Measurements from ENCODE around the gene CHST10.

CHST10 gene

DNA sequence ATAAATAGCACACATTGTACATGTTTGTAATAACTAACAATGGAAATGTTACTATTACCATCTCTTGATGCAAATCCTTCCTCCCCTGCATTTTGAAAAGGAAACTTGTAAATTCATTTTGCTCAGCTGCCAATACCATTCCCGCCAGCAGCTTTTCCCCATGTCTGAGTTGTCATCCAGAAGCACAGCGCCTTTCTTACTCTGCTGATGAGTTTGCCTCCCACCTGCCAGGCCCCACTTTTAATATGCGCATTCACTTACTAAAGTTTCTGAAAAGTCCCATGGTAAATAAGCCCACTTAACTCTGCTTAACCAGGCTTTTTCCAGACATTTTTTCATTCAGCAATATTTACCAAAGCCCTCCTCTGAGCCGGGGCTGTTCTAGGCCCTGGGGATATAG, 3.9 kb downstream of the CHST10 start:
- DNase-seq, result no peak

GRCh38 chr2:100412881-100413321, 4.6 kb downstream of the CHST10 start:
- DNase-seq, result no peak

GRCh38 chr2:100412466-100412865, 5.0 kb downstream of the CHST10 start:
- no peak for DNase-seq

- DNase-seq, result no peak
These were observed 5.6 kb downstream of the CHST10 start for GRCh38 chr2:100411841-100412292.

- DNase-seq, result no peak
These were observed 7.4 kb downstream of the CHST10 start for GRCh38 chr2:100409975-100410647.

DNA sequence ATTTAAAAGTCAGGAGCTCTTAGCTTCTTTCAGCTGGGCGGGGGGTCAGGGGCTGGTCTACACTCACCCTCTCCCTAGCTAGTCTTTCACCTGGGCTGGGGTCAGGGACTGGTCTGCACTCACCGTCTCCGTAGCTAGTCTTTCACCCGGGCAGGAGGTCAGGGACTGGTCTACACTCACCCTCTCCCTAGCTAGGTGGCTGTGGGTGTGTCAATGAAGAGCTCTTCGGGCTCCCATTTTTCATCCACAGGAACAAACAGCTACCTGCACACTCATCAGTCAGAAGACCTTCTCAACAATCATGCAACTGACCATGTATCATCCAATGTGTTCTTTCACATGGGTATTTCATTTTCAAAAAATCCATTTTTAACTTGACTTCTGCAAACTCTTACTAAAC, 8.0 kb downstream of the CHST10 start:
- no peak for DNase-seq

DNA sequence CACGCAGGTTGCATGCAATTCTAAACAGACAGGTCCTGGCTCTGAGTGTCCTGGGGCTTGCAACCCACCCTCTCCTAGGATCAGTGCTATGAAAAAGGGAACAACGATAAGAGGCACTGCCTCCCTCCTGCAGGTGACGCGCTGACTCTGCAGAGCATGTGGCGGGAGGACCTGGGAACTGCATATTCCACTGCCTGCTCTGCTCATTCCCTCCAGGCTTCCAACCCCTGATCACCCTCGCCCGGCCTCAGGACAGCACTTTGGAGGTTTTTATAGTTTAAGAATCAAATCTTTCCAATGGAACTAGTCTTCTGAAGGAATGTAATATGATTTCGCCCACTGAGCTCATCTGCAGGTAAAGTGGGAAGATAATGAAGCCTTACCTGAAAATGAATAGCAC, 8.5 kb downstream of the CHST10 start:
- DNase-seq, result no peak

- DNase-seq, result no peak
These were observed 9.4 kb downstream of the CHST10 start for GRCh38 chr2:100408104-100408503.

DNA sequence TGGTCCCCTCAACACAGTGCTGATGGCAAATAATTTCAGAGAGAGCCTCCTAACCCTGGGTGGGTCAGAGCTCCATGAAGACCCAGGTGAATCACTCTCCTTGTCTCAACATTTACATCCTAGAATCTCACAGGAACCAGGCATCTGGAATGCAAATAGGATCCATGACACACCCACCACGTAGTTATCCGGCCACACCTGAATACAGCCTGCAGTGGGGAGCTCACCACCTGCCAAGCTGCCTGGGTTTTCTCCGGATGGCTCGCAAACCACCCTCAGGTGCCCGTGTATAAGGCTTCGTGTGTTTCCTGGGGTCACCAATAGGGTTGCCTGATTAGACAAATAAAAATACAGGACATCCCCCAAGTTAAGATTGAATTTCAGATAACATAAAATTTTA, 9.9 kb downstream of the CHST10 start:
- DNase-seq, result no peak

GRCh38 chr2:100407073-100407472, 10.4 kb downstream of the CHST10 start:
- DNase-seq, result no peak

- no peak for DNase-seq
These were observed 11.4 kb downstream of the CHST10 start for GRCh38 chr2:100406120-100406508.

- DNase-seq, result no peak
These were observed 11.9 kb downstream of the CHST10 start for GRCh38 chr2:100405403-100406119.

DNA sequence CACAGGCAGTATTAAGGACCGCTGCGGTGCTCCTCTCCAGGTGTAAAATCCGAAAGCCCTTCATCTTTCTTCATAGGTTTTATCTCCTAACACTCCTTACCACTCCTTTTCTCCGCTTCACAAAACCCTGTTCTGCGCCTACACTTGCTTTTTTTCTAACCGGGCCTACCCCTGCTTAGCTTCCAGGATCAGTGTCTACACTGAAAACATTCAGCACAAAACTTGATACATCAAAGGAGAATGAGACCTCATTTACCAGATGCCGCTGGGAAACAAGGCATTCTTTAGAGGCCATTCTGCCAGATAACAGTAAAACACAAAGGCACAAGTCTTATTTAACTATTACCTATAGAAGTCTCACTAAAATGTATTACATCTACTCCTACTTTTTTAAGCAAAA, 13.1 kb downstream of the CHST10 start:
- no peak for DNase-seq

DNA sequence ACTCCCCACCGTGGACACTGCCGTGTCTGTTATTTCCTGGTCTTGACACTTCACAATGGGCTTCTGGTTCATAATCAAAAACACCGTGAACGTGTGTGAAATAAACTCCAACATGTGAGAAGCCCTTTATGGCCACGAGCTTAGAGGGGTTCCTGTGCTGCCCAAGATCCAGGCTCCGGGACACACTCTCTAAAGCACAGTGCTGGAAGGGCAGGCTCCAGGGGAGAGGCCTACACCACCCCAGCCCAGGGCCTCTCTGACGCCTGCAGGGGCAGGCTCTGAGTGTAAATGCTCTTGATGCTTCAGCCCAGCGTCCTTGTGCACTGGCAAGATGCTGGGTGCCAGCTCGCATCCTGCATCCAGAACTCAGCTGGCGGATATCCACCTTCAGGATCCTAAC, 13.7 kb downstream of the CHST10 start:
- DNase-seq, result no peak

GRCh38 chr2:100401268-100401667, 16.2 kb downstream of the CHST10 start:
- DNase-seq, result no peak

DNA sequence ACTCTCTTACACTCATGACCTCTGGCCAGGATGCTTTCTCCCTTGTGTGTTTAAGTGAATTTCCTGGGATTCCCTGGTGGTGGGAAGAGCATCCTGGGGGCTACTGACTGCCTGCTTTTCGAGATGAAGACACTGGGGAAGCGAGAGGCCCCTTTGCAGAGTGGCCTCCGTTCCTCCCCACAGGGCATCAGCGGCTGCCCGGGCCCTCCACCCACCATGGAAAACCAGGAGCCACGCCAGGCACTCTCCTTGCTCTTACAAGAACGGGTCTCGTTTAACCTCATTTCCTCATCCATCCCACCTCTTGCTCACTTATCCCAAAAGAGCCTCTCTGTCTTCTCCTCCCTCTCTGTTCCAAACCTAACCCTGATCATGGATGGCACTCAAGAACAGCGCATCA, 17.8 kb downstream of the CHST10 start:
- no peak for DNase-seq

DNA sequence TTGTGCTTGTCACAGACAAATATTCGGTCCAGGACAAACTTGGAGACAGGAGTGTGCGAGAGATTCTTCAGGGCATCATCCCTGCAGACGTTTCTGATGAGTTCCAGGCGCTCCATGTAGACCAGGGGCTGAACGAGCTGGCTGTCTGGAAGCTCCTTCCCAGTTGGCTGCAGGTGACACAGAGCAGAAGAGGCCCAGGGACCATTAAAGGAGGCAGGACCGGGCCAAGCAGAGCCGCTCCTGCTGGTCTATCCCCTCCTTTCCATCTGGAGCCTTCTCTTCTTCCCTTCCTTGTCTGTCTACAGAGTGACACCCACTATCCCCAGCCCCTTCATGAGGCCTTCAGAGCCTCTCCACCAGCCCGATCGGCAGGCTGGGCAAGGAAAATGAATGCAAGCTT, 19.5 kb downstream of the CHST10 start:
- DNase-seq, result no peak

DNA sequence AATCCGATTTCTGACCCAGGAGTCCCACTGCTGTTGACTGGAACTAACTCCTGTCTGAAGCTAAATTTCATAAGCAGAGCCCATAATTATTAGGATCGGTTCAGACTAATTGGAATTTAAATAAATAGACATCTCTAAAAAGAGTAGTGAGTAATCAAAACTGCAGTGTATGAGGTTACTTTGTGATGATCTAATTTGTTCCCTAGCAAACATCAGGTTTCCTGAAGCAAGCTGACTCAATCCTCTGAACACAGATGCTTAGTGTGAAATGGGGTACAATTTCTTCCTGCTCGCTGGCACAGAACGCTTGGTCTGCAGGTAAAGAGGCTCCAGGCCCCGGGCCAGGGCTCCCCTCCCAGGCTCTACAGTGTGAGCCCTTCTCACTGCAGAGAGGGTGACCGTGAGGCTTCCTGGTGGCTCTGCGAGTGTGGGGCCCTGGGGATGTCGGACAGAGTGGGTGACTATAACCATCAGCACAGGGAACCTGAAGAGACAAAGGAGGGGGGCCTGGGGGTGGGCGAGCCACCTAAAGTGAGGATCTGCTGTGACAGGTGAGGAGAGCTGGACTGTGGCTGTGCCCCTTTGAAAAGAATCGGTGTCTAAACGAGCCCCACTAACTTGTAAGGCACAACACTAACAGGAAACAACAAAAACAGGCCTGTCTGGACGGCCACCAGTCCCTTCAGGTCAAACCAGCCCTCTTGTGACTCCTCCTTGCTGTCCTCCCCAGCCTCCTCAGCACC, 20.2 kb downstream of the CHST10 start:
- no peak for DNase-seq

DNA sequence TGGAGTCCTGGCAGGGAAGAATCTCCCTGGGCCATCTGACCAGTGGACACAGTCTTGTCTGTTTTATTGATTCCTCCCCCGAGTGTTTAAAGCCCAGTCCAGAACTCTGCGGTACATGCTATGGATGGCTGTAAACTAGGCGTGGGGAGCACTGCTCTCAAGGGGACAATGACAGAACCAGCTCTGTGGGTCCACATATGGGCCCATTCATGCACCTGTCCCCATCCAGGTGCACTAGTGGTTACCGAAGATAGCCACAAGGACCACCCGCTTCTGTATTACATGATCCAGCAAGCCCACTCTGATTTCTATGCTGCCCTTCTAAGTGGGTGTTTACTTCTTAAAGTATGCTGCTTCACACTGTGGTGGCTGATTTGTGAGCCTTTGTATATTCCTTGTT, 21.0 kb downstream of the CHST10 start:
- DNase-seq, result no peak

GRCh38 chr2:100395532-100396350, 21.7 kb downstream of the CHST10 start:
- no peak for DNase-seq

DNA sequence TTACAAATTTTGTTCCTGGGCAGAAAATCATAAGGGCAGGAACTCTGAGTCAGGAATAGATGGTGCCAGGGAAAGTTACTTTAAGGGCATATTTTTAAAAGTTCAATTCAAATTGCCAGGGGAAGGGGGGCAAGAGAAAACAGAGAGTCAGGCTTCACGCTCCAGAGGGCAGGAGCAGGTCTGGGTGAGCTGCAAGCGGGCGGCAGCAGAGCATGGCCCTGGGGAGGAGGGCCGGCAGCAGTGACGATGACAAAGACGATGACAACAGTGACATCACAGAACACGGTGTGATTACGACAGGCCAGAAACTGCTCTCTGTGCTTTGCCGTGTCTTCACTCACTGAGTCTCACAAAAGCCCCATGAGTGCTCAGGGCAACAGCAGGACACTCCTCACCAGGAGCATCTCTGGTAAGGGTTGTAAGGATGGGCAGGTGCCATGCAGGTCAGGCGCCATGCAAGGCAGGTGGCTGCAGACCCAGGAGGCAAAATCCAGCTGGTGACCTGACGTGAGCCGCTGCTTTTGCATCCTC, 23.3 kb downstream of the CHST10 start:
- DNase-seq, result no peak

DNA sequence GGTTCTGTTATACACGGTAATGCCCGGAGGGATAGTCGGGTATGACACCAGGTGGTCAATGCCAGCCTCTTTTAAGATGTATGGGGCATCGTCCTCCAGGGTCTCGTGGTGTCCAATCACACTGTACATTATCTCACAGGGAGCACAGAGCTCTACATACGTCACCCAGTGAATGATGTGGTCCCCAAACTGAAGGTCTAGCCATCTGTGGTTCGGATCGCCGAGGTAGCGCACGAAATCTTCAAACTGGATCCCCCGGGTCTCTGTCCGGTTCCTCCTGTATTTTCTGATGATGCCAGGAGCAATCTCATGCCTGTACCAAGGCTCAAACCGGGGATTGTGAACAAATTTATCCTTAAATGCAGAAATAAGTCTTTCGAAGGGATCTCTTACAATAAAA, 24.1 kb downstream of the CHST10 start:
- no peak for DNase-seq

DNA sequence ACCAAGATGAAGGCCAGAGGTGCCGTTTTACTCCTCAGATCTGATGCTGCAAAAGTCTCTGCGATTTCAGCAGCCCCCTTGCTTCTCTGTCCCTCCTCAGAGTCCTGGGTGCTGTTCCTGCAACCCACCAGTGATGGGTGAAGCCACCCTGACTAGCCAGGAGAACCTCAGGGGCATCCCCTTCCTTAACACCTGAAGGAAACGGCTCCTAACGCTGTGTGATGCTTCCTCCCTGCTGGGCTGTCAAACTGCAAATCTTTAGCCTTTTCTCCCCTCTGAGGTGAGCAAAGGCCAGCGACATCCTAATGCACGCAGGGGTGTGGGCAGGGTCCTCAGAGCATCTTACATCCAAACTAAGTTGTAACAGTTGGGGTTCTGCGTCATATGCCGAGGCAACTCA, 24.8 kb downstream of the CHST10 start:
- DNase-seq, result no peak

Data from DMS153 (cell line).